ENCODE measurements around the gene IKZF1. TPM values are rescaled to one million over a fixed set of nuclear protein-coding genes. Genes with fewer than 3 reads are reported as not detected.

Gene IKZF1
- total RNA-seq, 1 donor from 2014 or later, result 8.5 TPM

DNA sequence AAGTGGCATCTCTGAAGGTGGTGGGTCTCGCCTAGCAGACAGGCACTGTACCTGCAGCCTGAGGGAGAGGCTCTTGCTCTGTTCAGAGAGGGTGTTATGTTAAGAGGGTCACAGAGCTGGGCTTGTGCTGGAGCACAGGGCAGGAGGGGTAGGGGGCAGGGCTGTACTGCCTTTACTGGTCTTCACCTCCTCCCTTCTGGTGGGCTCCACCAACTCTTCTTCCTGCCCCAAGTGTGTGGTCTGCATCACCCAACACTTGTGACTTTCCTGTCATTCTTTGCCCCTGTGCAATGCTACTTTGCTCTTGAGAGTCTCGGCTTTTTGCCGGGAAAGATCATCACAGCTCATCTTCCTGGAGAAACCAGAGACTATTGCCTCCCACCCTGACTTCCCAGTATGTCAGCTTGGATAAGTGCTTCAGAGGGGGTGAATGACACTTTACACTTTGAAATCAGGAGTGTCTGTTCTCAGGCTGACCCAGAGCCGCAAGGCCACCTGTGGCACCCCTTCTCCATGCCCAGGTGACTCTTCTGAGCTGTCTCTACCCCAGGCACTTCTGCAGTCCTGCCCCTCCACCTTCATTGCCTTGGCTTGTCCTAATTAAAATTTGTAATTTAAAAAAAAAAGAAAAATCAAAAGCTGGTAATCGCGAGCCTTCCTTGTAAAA is 38.4 kb upstream of the IKZF1 start:
- DNase-seq (ENCODE audit: low read depth, low spot score), result no peak
- no peak overlapping the region for H3K27ac Mint-ChIP-seq (ENCODE audit: unreplicated experiment)
- TF ChIP-seq, protein P1, sequence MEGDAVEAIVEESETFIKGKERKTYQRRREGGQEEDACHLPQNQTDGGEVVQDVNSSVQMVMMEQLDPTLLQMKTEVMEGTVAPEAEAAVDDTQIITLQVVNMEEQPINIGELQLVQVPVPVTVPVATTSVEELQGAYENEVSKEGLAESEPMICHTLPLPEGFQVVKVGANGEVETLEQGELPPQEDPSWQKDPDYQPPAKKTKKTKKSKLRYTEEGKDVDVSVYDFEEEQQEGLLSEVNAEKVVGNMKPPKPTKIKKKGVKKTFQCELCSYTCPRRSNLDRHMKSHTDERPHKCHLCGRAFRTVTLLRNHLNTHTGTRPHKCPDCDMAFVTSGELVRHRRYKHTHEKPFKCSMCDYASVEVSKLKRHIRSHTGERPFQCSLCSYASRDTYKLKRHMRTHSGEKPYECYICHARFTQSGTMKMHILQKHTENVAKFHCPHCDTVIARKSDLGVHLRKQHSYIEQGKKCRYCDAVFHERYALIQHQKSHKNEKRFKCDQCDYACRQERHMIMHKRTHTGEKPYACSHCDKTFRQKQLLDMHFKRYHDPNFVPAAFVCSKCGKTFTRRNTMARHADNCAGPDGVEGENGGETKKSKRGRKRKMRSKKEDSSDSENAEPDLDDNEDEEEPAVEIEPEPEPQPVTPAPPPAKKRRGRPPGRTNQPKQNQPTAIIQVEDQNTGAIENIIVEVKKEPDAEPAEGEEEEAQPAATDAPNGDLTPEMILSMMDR (conservative IDR thresholded peaks at IDR 0.05), result no peak
- no peaks in the 10 kb centered on the region for H3K36me3 Mint-ChIP-seq (ENCODE audit: low read depth)
- no peaks in the 10 kb centered on the region for H3K9me3 Mint-ChIP-seq
- H3K4me1 Mint-ChIP-seq, result no peaks in the 10 kb centered on the region
- peaks cover 9% of the 10 kb centered on the region for H3K27me3 Mint-ChIP-seq (ENCODE audit: low read depth)
- no peak overlapping the region for H3K4me3 Mint-ChIP-seq

DNA sequence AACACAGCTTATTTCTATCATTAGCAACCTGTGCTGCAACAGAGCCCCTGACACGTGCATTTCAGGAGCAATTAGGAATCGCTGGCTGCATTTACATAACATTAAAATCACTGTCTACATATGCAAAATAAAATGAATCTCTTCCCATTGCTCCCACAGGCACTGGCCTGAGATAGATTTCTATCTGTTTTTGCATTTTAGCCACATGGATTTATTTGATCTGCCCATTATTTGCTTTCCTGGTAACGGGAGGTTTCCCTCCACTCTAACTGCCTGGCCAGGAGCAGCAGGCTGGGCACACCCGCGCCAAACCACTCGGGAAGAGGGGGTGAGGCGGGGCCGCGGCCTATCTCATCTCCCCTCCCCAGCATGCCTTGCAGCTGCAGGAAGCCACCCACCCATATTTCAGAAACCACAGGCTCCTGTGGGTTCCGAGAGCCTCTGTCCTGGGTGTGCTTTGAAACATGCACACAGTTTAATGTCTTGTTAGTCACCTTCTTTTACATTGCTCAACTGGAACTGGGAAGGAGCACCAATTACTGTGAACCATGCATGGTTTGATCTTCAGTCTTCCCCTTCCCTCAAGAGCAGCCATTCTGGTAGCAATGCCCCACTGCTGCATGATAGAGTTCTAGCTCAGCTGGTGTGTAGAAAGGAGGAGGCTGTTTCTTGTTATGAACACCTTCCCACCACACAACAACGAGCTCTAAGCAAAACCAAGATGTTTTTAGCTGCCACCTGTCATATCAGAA is 37.7 kb upstream of the IKZF1 start:
- Mint-ChIP-seq H3K9me3 (no peaks in the 10 kb centered on the region), H3K4me3 (no peak overlapping the region), H3K4me1 (no peaks in the 10 kb centered on the region), H3K27me3 (ENCODE audit: low read depth) (peaks cover 9% of the 10 kb centered on the region), H3K36me3 (ENCODE audit: low read depth) (no peaks in the 10 kb centered on the region), H3K27ac (ENCODE audit: unreplicated experiment) (no peak overlapping the region)
- TF ChIP-seq, protein P1 (conservative IDR thresholded peaks at IDR 0.05), result no peak
- no peak for DNase-seq (ENCODE audit: low read depth, low spot score)

DNA sequence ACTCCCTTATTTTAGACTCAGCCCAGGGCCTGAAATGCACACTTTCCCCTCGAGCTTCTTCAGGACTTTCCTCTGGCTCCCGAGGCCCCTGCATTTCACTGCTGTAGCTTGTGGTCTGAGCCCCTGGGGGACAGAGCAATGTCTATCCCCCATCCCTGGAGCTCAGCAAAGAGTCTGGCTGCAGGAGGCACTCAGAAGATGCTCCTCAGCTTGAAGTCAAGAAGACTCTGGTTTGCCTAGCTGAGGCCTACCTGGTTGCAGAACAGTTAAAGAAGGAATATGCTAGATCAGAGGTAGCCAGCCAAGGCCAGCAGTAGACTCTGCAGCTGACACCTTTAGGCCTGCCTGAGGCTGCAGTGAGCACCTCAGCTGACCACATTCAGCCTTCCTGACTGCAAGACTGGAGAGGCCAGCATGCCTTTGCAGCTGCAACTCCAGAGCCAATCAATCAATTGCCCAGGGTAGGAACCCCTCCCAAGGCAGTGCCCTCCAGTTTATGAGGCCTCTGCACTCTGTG is 36.9 kb upstream of the IKZF1 start:
- Mint-ChIP-seq H3K27ac (ENCODE audit: unreplicated experiment) (no peak overlapping the region), H3K9me3 (no peaks in the 10 kb centered on the region), H3K27me3 (ENCODE audit: low read depth) (peaks cover 9% of the 10 kb centered on the region), H3K4me3 (no peak overlapping the region), H3K4me1 (no peaks in the 10 kb centered on the region), H3K36me3 (ENCODE audit: low read depth) (no peaks in the 10 kb centered on the region)
- DNase-seq (ENCODE audit: low read depth, low spot score), result no peak
- TF ChIP-seq, protein P1 (conservative IDR thresholded peaks at IDR 0.05), result no peak

DNA sequence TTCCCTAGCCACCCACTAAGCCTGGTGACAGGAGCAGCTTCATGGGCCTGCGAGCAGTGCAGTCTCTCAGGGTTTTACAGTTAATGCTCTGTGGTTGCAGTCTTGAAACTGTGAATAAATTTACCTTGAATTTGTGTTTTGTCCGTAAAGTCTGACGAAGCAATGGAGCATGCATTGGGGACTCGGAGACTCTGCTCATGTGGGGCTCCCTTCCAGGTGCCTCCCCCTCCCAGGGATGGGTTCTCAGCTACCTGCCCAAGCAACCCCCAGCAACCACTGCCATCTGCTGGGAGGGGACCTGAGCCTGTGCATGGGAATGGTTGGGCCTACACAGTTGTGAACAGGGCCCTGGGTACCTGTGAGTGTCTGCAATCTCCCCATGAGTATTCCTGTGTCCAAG is 36.3 kb upstream of the IKZF1 start:
- Mint-ChIP-seq H3K4me1 (no peaks in the 10 kb centered on the region), H3K27me3 (ENCODE audit: low read depth) (peaks cover 9% of the 10 kb centered on the region)

DNA sequence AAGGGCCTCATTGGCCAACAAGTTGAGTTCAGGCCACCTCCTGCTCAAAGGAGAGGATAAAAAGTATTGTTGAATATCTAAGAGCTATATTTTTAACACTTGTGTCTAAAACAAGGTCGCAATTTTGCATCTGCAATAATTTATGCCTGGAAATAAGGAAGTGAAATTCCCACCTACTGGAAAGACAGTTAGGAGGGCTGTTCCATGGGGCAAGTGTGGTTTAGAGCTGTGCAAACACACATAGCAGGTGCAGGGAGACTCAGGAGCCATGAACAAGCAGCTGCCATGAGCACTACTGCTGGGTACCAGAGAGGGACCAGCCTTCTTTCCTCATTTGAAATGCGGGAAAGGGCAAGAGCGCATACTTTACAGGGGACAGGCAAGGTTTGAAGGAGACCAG is 35.5 kb upstream of the IKZF1 start:
- Mint-ChIP-seq H3K9me3 (no peaks in the 10 kb centered on the region), H3K4me1 (no peaks in the 10 kb centered on the region), H3K27me3 (ENCODE audit: low read depth) (peaks cover 6% of the 10 kb centered on the region), H3K36me3 (ENCODE audit: low read depth) (no peaks in the 10 kb centered on the region), H3K4me3 (no peak overlapping the region), H3K27ac (ENCODE audit: unreplicated experiment) (no peak overlapping the region)
- no peak for DNase-seq (ENCODE audit: low read depth, low spot score)
- TF ChIP-seq, protein P1 (conservative IDR thresholded peaks at IDR 0.05), result no peak

More for the DNA sequence above, 36.3 kb upstream of the IKZF1 start:
- TF ChIP-seq, protein P1 (conservative IDR thresholded peaks at IDR 0.05), result no peak
- Mint-ChIP-seq H3K4me3 (no peak overlapping the region), H3K9me3 (no peaks in the 10 kb centered on the region), H3K27ac (ENCODE audit: unreplicated experiment) (no peak overlapping the region), H3K36me3 (ENCODE audit: low read depth) (no peaks in the 10 kb centered on the region)
- no peak for DNase-seq (ENCODE audit: low read depth, low spot score)
